PC-3 (cell line): ENCODE results near the gene ITCH. TPM values are rescaled to one million over a fixed set of nuclear protein-coding genes. Genes with fewer than 3 reads are reported as not detected.

Source experiments
- ATAC-seq: fragments of 200-7000 bp; cut with Tn5 transposase; 2 replicates; pipeline ENCODE4 v1.9.1; 2020; ENCODE audit warnings: mild to moderate bottlenecking, moderate library complexity
- BruUV-seq: library from RNA; stranded (reverse); fragments of 400-500 nt; replicated peaks from 2 replicates; lab custom pipeline; 2021; lab: Mats Ljungman, UMichigan
- CTCF ChIA-PET: fragments of 300-600 bp; sonication (Branson Sonifier 250); formaldehyde crosslinking; loops from one replicate; lab custom pipeline; 2022; ENCODE audit warnings: antibody characterized with exemption; lab: Charles Lee
- POLR2A ChIA-PET: fragments of 300-600 bp; sonication (Branson Sonifier 250); formaldehyde crosslinking; loops from one replicate; lab custom pipeline; 2022; ENCODE audit warnings: antibody characterized with exemption; ENCODE audit not compliant: unreplicated experiment; lab: Charles Lee
- DNase-seq: peaks from one replicate; pipeline ENCODE4 v3.0.0-alpha.2; 2015
- H2AFZ ChIP-seq: fragments of 300-600 bp; sonication (generic); 2 replicates; pipeline ENCODE4 v1.6.0; 2016; ENCODE audit warnings: antibody characterized with exemption, low read length
- H3F3A ChIP-seq: fragments of 300-600 bp; sonication (generic); one replicate; pipeline ENCODE4 v1.6.0; 2017; ENCODE audit warnings: antibody characterized with exemption, low read length, control low read depth, mild to moderate bottlenecking; ENCODE audit not compliant: unreplicated experiment
- H3K27ac ChIP-seq: fragments of 300-600 bp; sonication (generic); 2 replicates; pipeline ENCODE4 v1.5.1; 2016; ENCODE audit warnings: mild to moderate bottlenecking, low read length
- H3K27me3 ChIP-seq: fragments of 300-600 bp; sonication (generic); 2 replicates; pipeline ENCODE4 v1.6.1; 2016; ENCODE audit warnings: low read length, mixed read lengths
- H3K36me3 ChIP-seq: fragments of 300-600 bp; sonication (generic); 2 replicates; pipeline ENCODE4 v1.6.1; 2016; ENCODE audit warnings: low read depth, mixed run types, low read length, mixed read lengths
- H3K4me1 ChIP-seq: fragments of 300-600 bp; sonication (generic); 2 replicates; pipeline ENCODE4 v1.5.1; 2016; ENCODE audit warnings: low read length; ENCODE audit not compliant: insufficient read depth
- H3K4me2 ChIP-seq: fragments of 300-600 bp; sonication (generic); 2 replicates; pipeline ENCODE4 v1.6.0; 2016; ENCODE audit warnings: low read length
- H3K4me3 ChIP-seq: fragments of 300-600 bp; sonication (generic); 2 replicates; pipeline ENCODE4 v1.5.1; 2016; ENCODE audit warnings: mild to moderate bottlenecking, low read length, mixed read lengths
- H3K79me2 ChIP-seq: fragments of 300-600 bp; sonication (generic); 2 replicates; pipeline ENCODE4 v1.6.1; 2017; ENCODE audit warnings: low read length, mixed read lengths
- H3K9ac ChIP-seq: fragments of 300-600 bp; sonication (generic); 2 replicates; pipeline ENCODE4 v1.6.0; 2016; ENCODE audit warnings: mild to moderate bottlenecking, low read length
- H3K9me2 ChIP-seq: fragments of 300-600 bp; sonication (generic); replicated peaks from 2 replicates; pipeline ENCODE4 v1.6.1; 2016; ENCODE audit warnings: mixed run types, low read length, mixed read lengths
- H3K9me3 ChIP-seq: fragments of 300-600 bp; sonication (generic); 2 replicates; pipeline ENCODE4 v1.6.1; 2016; ENCODE audit warnings: low read length, mixed read lengths
- H4K20me1 ChIP-seq: fragments of 300-600 bp; sonication (generic); 2 replicates; pipeline ENCODE4 v1.6.1; 2016; ENCODE audit warnings: low read length, mixed read lengths
- CTCF ChIP-seq: fragments of 300-600 bp; sonication (generic); conservative IDR thresholded peaks from 2 replicates; pipeline ENCODE4 v1.5.1; 2017; ENCODE audit warnings: antibody characterized with exemption, low read depth, mild to moderate bottlenecking, low read length
- EZH2 ChIP-seq: fragments of 300-600 bp; sonication (generic); IDR thresholded peaks from one replicate; pipeline ENCODE4 v1.6.1; 2017; ENCODE audit warnings: antibody characterized with exemption, mild to moderate bottlenecking, low read length; ENCODE audit not compliant: unreplicated experiment
- EZH2phosphoT487 ChIP-seq: fragments of 300-600 bp; sonication (generic); IDR thresholded peaks from 2 replicates; pipeline ENCODE4 v1.6.1; 2018; ENCODE audit warnings: mild to moderate bottlenecking, antibody characterized with exemption, low read length, borderline replicate concordance
- intact Hi-C: fragments of 100-400 bp; cut with micrococcal nuclease; formaldehyde crosslinking; loops from 2 replicates; pipeline ENCODE4 v1.9.0; 2023
- total RNA-seq: library from RNA; depleted of rRNA; stranded (reverse); fragments of >200 nt; gene quantifications from 2 replicates; pipeline ENCODE4 v1.2.3, GENCODE V29; 2014

The ITCH gene
- total RNA-seq, 1 experiment from 2014 or later = 54.8 TPM

DNA sequence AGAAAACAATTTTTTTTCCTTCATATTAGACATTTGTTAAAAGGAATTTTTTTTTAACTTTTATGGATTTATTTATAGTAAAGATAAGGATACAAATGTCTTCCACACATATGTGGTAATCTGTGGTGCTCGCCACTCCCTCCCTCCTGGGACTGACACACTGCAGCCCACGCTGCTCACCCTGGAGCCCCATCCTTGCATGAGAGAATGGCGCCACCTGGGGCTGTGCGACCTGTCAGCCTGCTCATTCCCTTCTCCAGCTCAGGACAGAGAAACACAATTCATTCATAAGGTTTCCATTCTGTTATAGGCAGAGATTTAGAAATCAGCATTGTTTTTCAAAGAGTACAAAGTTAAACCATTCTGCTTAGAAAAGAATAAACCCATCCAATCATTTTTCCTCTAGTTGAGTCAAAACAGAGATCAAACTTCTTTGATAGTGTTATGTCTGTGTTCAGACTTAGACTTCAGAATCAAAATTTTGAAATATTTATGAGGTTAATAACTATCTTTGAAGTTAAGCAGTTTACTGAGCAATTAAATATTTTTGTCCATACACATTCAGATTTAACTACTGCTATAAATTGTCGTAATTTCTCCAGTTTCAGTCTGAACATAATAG lies 110.3 kb downstream of the ITCH start:
- H3K9me2 ChIP-seq = no peaks in the 10 kb centered on the region
- no TSS peak for BruUV-seq
- intact Hi-C loops = loop anchor here (1.0 to 2.0 kb wide), 2 partner anchors 49 to 161 kb away; no protein-coding TSS in a partner anchor
- H3K27me3 ChIP-seq = no peaks in the 10 kb centered on the region
- ChIA-PET POLR2A (no interaction called here), CTCF (interaction anchor here (0.6 to 2.1 kb wide), 2 partner anchors 133 to 161 kb away, joined by 3 to 6 read pairs; no protein-coding TSS in a partner anchor)
- H3K4me3 ChIP-seq = no peak overlapping the region
- no peaks in the 10 kb centered on the region for H3K79me2 ChIP-seq
- no peak overlapping the region for H3K9ac ChIP-seq
- peak; percentile 52 for DNase-seq
- TF ChIP-seq CTCF (peak; percentile 70), EZH2phosphoT487 (no peak), EZH2 (no peak)
- no peak overlapping the region for H3K27ac ChIP-seq
- ATAC-seq = peak; percentile 72
- peaks cover 7% of the 10 kb centered on the region; the same call in 1 of the 2 replicates for H3K4me1 ChIP-seq
- no peaks in the 10 kb centered on the region for H3K9me3 ChIP-seq
- H3K36me3 ChIP-seq = peaks cover 27% of the 10 kb centered on the region
- no peak overlapping the region for H2AFZ ChIP-seq
- 0 out of 2 replicates have a peak, but pooled peaks cover 3% of the 10 kb centered on the region for H4K20me1 ChIP-seq
- H3F3A ChIP-seq = no peaks in the 10 kb centered on the region
- no peak overlapping the region for H3K4me2 ChIP-seq

DNA sequence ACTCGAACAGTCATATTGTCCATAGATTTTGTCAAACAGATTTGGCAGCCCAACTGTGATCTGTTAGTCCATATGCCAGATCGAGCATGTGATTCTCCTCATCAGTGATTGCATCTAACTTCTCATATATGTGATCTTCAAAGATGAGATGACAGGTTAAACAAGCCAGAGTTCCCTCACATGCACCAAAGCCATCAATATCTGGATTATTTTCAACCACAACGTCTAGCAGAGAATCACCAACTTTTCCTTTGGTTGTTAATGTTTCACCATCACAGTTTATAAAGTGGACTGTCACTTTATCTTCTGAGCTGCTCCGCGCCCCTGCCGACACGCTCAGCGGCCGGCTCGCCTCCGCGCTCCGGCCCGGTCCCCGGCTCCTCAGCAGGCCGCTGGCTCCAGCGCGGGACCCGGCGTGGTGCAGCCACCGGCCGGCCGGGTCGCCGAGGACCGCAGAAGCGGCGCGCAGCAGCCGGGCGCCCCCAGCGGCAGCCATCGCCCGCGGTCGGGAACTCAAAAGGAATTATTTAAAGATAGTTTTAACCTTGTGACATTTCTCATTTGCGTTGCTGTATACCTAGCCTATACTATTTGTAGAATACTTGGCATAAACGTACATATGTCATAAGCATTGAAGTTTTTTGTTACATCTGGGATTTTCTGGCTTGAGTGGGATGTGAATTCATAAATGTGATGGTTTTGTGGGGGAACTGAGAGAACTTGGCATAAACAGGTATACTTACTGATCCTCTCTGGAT lies 113.1 kb downstream of the ITCH start:
- no TSS peak for BruUV-seq
- Histone ChIP-seq H3K4me3 (no peak overlapping the region), H3K4me2 (0 out of 2 replicates have a peak overlapping the region, but pooled peaks have one; percentile 30), H3F3A (no peaks in the 10 kb centered on the region), H2AFZ (no peak overlapping the region), H3K9ac (no peak overlapping the region), H3K9me3 (no peaks in the 10 kb centered on the region), H3K4me1 (peaks cover 7% of the 10 kb centered on the region; the same call in 1 of the 2 replicates), H3K79me2 (no peaks in the 10 kb centered on the region), H3K27me3 (no peaks in the 10 kb centered on the region), H3K27ac (no peak overlapping the region), H3K9me2 (no peaks in the 10 kb centered on the region), H3K36me3 (peaks cover 42% of the 10 kb centered on the region), H4K20me1 (0 out of 2 replicates have a peak, but pooled peaks cover 3% of the 10 kb centered on the region)
- CTCF ChIA-PET = interaction anchor here (0.7 to 1.0 kb wide), 2 partner anchors 162 to 285 kb away, joined by 3 to 4 read pairs; no protein-coding TSS in a partner anchor
- intact Hi-C loops = no loop called here
- POLR2A ChIA-PET = no interaction called here
- TF ChIP-seq CTCF (peak; percentile 52), EZH2 (no peak)
- ATAC-seq (peak; percentile 85), DNase-seq (peak; percentile 52)
